NCI-H2196 treated with DMSO at 0.1 percent for 48 hours (cell line): ENCODE results near the gene CLEC18A.
"Not testable (repeated sequence)": the region's sequence is repeated elsewhere in the genome, so short reads cannot be mapped to it uniquely, and the experiment has no call there.

Experiments used
- DNase-seq: peaks from one replicate; lab custom pipeline; 2025; ENCODE audit not compliant: unreplicated experiment; lab: John Stamatoyannopoulos, UW

The CLEC18A gene

GRCh38 chr16:69950411-69950810 is 723 bp upstream of the CLEC18A start:
- DNase-seq = not testable (repeated sequence)

- not testable (repeated sequence) for DNase-seq
Measured at GRCh38 chr16:69951672-69952031, 518 bp downstream of the CLEC18A start.

GRCh38 chr16:69952116-69952515 is 982 bp downstream of the CLEC18A start:
- not testable (repeated sequence) for DNase-seq

GRCh38 chr16:69952572-69953355 is 1.6 kb downstream of the CLEC18A start:
- DNase-seq = not testable (repeated sequence)

GRCh38 chr16:69954241-69954640 is 3.1 kb downstream of the CLEC18A start:
- not testable (repeated sequence) for DNase-seq

- DNase-seq = not testable (repeated sequence)
Measured at GRCh38 chr16:69963312-69963711, 12.2 kb downstream of the CLEC18A start.

GRCh38 chr16:69964960-69965660 is 14.0 kb downstream of the CLEC18A start:
- not testable (repeated sequence) for DNase-seq

GRCh38 chr16:69965661-69966054 is 14.5 kb downstream of the CLEC18A start:
- not testable (repeated sequence) for DNase-seq

GRCh38 chr16:69967688-69968087 is 16.6 kb downstream of the CLEC18A start:
- DNase-seq = not testable (repeated sequence)

GRCh38 chr16:69968125-69968524 is 17.0 kb downstream of the CLEC18A start:
- not testable (repeated sequence) for DNase-seq

- DNase-seq = not testable (repeated sequence)
Measured at GRCh38 chr16:69969657-69970056, 18.5 kb downstream of the CLEC18A start.

GRCh38 chr16:69972120-69972519 is 21.0 kb downstream of the CLEC18A start:
- DNase-seq = not testable (repeated sequence)

- not testable (repeated sequence) for DNase-seq
Measured at GRCh38 chr16:69972935-69973334, 21.8 kb downstream of the CLEC18A start.

GRCh38 chr16:69985196-69985595 is 34.1 kb downstream of the CLEC18A start:
- not testable (repeated sequence) for DNase-seq

- not testable (repeated sequence) for DNase-seq
Measured at GRCh38 chr16:69997956-69998355, 46.8 kb downstream of the CLEC18A start.

GRCh38 chr16:69999801-70000200 is 48.7 kb downstream of the CLEC18A start:
- not testable (repeated sequence) for DNase-seq

GRCh38 chr16:70003511-70003910 is 52.4 kb downstream of the CLEC18A start:
- not testable (repeated sequence) for DNase-seq

- not testable (repeated sequence) for DNase-seq
Measured at GRCh38 chr16:70008604-70009003, 57.5 kb downstream of the CLEC18A start.

- DNase-seq = not testable (repeated sequence)
Measured at GRCh38 chr16:70010615-70011014, 59.5 kb downstream of the CLEC18A start.

- DNase-seq = not testable (repeated sequence)
Measured at GRCh38 chr16:70011120-70011519, 60.0 kb downstream of the CLEC18A start.

GRCh38 chr16:70012354-70012753 is 61.2 kb downstream of the CLEC18A start:
- not testable (repeated sequence) for DNase-seq

- not testable (repeated sequence) for DNase-seq
Measured at GRCh38 chr16:70012951-70013350, 61.8 kb downstream of the CLEC18A start.
